Measurements from ENCODE around the gene CPB2.

DNA sequence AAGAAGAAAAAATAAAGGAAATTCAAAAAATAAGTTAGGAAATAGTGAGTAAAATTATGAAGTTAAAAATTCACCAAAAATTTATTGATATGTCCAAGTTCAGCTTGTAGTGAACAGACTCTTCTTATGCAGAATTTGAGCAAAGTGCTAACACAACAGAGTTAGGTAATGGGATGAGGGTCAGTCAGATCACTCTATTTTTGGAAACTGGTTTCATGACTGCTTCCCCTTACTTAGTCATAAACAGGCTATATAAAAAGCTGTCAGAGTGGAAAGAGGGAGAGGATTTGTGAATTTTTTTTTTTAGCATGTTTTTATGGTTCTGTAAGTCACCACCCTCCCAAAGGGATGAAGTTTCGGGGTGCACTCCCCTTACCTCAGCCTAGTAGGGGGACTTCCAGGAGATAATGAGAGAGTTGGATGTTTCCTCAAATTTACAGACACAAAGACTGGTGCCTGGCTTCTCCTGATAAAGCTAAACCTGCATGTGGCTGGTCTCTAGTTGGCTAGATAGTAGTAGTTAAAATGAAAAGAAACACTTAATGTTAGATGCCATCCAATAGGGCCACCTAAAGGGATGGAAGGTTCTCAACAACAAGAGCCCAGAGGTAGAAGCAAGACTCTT is 4.5 kb downstream of the CPB2 start:
- no peak for TF ChIP-seq EZH2 (IDR thresholded peaks at IDR 0.05; ENCODE audit: low read length, missing control alignments)
- TF ChIP-seq, protein P1, sequence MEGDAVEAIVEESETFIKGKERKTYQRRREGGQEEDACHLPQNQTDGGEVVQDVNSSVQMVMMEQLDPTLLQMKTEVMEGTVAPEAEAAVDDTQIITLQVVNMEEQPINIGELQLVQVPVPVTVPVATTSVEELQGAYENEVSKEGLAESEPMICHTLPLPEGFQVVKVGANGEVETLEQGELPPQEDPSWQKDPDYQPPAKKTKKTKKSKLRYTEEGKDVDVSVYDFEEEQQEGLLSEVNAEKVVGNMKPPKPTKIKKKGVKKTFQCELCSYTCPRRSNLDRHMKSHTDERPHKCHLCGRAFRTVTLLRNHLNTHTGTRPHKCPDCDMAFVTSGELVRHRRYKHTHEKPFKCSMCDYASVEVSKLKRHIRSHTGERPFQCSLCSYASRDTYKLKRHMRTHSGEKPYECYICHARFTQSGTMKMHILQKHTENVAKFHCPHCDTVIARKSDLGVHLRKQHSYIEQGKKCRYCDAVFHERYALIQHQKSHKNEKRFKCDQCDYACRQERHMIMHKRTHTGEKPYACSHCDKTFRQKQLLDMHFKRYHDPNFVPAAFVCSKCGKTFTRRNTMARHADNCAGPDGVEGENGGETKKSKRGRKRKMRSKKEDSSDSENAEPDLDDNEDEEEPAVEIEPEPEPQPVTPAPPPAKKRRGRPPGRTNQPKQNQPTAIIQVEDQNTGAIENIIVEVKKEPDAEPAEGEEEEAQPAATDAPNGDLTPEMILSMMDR (conservative IDR thresholded peaks at IDR 0.05 in 1 of 2, IDR thresholded peaks at IDR 0.05 in 1 of 2; ENCODE audit: low read depth in 1 of 2, low read length in 2 of 2): no peak
